Measurements from ENCODE around the gene USP31.
"Not testable (repeated sequence)": the region's sequence is repeated elsewhere in the genome, so short reads cannot be mapped to it uniquely, and the experiment has no call there.

The USP31 gene

GRCh38 chr16:23129686-23130085 is 19.6 kb downstream of the USP31 start:
- DNase-seq, result no peak

DNA sequence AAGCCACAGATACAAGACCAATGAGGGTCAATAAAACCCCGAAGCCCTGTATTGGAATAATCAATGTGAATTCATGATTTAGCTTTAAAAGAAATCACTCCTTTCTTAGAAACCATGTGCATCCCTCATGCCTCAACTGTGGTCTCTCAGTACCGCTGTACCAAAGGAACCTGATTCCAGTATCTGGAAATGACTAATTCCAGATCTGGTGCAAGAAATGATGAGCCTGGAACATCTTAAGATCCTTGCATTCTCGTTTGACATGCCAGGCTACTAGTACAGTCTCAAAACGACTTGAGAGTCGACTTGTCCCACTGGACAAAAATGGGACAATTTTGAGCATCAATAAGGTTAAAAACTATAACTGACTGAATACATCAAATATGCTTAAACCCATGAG is 21.2 kb downstream of the USP31 start:
- no peak for DNase-seq

GRCh38 chr16:23125277-23125676 is 24.0 kb downstream of the USP31 start:
- no peak for DNase-seq

DNA sequence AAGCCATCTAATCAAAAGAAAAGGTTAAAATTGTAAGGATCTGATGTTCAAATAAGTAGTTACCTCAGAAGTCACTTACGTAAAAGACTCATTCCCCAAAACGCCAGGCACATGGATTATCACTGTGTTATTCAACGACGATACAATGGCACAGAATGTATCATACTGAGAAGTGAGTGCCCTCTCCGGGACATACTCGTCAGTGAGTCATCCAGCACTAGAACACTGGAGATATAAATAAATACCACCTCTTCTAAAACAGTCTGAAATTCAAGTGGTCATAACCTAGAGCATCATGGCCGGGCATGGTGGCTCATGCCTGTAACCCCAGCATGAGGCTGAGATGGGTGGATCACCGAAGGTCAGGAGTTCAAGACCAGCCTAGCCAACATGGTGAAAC is 24.9 kb downstream of the USP31 start:
- DNase-seq, result no peak

DNA sequence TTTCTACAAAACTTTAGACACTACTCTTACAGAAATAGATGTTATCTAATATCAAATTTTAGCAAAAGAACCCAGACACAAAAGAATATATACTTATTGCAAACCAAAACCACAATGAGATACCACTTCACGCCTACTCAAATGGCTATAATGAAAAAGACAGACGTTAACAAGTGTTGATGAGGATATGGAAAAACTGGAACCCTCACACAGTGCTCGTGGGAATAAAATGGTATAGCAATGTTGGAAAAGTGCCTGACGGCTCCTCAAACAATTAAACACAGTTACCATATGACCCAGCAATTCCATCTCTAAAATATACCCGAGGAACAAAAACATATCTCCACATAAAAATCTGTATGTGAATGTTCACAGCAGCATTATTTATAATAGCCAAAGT is 27.1 kb downstream of the USP31 start:
- no peak for DNase-seq

DNA sequence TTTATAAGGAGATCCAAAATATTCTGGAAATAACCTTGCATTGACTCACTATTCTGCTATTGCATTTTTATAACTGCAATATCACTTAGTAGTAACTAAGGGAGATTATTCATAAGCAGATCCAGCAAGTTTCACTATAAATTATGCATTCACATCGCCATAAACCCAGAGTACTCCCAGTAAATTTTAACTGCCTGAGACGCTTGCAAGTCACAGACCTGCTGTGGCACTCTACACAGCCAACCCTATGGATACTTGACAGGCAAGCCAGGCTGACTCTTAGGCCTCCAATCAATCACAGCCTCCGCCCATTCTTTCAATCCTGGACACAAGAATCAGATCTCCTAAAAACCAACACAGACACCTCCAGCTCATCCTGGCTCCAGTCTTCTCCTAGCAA is 28.2 kb downstream of the USP31 start:
- no peak for DNase-seq

DNA sequence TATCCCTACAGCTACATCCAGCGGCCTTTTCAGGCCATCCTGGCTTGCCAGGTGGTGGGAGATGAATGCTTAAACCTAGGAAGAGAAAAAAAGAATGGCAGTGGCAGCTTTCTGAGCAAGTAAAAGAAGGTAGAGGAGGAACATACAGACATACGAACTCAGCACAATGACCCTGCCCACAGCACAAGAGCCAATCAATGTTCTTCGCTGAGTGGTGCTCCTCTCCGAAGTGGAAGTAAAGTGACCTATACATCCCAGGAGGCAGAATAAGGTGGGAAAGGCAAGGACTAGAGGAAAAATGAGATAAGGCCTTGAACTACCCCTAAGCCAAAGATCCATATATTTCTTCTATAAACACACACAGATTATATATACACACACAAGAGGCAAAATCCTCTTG is 28.7 kb downstream of the USP31 start:
- DNase-seq, result no peak

- no peak for DNase-seq
Observed at GRCh38 chr16:23119570-23119969, 29.7 kb downstream of the USP31 start.

DNA sequence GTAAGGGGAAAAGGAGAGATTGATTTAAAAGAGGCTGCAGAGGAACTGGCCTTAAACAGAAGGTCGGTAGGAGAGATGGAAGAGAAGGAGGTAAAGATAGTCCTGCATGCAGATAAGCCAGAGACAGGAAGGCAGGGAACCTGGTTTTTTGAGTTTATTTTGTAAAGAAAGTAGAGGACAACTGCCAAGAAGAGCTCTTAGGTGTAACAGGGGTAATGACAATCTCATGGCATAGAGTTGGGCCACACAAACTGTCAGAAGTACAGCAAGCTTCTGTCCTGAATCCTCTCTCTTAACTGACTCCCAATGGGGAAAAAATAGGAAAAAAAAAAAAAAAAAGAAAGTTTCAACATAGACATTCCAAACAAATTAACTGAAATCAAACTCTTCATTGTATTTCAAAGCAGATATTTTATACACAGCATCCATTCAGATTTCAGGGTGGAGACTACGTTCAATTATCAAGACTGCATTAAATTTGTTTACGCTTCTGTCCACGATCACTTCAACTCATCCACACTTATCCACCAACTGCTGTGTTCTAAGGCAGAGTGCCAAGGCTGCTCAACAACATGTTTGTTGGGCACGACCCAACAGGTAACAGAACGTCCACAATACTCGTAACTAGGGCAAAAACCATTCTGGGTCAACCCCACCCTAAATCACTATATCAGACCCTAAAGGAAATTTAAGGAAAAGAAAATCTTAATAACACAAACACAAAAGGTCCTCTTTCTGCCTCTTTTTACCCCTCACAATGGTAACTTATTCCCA is 34.9 kb downstream of the USP31 start:
- no peak for DNase-seq

DNA sequence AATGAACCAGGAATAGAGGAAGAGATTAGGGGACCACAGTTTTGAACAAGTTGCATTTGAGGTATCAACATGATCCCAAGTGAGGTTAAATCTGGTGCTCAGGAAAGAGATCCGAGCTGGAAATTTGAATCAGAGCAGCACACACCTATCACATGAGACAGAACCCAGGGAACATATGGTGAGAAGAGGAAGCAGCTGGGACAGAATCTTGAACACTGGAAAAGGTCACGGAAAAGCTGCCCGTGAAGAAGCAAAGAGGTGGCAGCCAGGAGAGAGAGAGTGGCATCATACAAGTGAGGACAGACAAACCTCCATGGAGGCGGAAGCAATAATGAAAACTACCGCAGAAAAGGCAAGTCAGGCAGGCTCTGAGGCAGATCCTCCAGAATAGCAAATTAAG is 36.1 kb downstream of the USP31 start:
- no peak for DNase-seq

DNA sequence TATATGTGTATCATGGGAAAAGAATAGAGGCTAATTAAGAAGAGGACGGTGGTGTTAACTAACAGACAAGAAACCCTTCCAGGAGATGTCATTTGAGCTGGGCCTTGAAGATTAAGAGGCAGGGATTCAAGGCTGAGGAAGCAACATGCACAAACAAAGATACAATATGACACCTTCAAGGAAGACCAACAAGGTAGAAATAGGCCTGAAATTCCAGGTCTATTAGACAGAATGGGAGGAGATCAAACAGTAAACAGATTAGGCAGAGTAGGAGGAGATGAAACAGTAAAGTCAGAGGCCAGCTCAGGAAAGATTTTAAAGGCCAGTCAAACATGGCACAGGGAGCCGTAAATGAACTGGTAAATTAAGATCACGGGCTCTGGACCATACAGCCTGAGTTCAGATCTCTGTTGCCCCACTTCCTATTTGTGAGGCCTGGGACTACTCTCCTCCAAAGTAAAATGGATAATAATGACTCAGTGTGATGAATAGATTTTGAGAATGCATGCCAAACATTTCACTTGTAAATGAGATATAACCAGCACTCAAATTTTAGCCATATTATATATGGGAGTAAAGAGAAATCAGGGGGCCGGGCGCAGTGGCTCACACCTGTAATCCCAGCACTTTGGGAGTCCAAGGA is 38.9 kb downstream of the USP31 start:
- DNase-seq, result no peak

GRCh38 chr16:23107936-23108335 is 41.3 kb downstream of the USP31 start:
- DNase-seq, result no peak

DNA sequence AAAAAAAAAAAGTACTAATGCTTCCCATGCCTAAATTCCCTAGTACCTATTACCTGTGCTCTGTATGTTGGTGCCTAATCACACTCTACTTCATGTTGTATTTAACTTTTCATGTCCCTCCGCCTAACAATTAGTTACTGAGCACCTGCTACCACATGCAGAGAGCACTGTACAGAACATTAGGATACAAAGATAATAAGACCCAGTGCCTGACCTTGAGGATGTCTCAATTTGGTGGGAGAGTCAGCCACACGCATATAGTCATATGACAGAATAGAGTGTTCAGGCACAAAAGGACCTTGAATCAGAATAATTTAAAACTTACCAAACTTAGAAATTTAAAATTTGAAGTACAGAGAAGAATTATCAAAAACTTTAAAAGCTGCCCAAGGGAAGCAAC is 42.1 kb downstream of the USP31 start:
- no peak for DNase-seq

GRCh38 chr16:23105309-23105708 is 43.9 kb downstream of the USP31 start:
- no peak for DNase-seq

DNA sequence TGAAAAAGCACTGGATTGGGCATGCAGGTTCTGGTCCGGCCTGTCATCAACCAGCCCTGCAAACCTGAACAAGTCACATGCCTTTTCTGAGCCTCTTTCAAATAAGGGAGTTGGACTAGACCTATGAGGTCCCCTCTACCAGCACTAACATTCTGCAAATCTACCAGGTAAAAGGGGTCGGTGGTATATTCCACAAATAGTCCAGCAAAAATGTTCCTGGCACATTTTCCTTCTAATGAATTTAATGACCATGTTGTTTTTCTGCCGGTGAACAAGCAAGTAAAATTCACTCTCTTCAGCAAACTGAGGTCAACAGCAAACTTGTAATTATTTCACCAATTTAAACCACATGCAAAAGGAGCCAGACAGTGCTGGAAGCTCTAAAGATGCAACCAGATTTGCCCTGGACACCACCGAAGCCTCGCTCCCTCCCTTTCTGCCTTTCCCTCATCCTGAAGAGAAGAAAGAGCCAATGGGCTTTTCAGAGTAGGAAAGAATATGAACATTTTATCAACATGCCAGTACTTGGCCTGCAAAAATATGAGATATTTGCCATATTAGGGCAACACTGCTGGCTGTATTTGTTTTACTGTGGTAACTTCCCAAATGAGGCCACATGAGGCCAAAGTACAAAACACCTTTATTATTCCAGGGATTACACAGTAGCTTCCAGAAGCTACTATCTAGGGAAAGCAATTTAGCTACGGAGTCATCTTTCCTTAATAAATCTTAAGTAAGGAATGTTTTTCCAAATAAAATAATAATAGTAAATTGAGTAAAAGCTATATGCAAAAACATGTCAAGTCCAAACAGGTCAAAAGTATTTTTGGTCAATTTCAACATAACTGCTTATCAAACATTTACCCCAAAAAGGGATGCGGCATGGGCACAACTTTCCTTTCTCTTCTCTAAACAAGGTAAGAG is 45.0 kb downstream of the USP31 start:
- DNase-seq, result no peak

GRCh38 chr16:23103603-23104002 is 45.6 kb downstream of the USP31 start:
- DNase-seq, result no peak

GRCh38 chr16:23101012-23101550 is 48.2 kb downstream of the USP31 start:
- DNase-seq, result no peak

GRCh38 chr16:23096450-23096849 is 52.8 kb downstream of the USP31 start:
- not testable (repeated sequence) for DNase-seq

GRCh38 chr16:23094136-23094535 is 55.1 kb downstream of the USP31 start:
- DNase-seq, result not testable (repeated sequence)

DNA sequence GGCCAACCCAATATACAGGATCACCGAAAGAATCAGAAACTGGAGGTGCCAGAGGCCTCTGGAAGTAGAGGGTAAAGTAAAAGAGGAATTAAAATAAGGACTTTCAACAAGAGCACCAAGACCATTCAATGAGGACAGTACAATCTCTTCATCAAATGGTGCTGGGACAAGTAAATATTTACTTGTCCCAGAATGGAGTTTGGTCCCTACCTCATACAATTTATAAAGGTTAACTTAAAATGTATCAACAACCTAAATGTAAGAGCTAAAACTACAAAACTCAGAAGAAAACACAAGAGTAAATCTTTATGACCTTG is 56.5 kb downstream of the USP31 start:
- no peak for DNase-seq

DNA sequence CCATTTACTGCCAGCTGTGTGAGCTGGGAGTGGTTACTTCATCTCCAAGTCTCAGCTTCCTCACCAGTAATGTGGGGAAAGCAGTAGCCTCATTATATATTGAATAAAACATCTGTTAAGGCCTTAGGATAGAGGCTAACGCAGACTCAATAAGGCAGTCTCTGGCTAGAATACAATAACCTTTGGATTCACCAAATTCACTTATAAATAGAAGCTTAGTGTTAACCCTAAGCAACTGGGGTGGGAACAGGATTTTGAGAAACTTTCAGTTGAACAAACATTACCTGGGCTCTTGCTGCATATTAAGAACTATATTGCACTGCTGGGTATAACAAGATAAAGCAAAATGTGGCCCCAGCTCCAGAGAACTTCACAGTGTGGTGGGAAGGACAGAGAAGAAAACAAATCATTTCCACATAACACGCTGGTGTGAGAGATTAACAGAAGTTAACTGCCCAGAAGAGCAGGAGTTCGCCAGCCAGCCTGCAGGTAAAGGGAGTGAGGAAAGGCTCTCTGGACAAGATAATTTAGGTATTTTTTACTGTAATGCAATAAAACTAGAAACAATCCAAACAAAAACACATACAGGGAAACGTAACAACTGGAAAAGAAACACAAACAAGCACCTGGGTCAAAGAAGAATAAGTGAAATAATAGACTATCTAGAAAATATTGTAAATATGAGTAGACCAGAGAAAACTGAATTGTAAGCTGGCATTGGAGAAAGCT is 57.0 kb downstream of the USP31 start:
- DNase-seq, result no peak

DNA sequence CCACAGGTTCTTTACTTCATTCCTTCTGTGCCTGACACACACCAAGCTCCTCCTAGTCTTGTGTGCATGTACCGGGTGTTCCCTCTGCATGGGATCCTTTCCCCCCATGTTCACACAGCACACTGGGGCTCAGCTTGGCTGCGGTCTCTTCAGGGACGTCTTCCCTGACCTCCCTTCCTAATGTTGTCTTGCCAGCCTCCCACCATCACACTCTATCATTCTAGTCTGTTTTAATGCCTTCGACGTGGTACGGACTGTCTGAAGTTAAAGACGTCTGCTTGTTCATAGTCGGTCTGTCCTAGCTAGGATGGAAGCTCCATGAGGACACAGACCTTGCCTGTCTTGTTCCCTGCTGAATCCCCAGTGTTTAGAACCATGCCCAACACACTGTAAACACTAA is 60.1 kb downstream of the USP31 start:
- DNase-seq, result no peak

DNA sequence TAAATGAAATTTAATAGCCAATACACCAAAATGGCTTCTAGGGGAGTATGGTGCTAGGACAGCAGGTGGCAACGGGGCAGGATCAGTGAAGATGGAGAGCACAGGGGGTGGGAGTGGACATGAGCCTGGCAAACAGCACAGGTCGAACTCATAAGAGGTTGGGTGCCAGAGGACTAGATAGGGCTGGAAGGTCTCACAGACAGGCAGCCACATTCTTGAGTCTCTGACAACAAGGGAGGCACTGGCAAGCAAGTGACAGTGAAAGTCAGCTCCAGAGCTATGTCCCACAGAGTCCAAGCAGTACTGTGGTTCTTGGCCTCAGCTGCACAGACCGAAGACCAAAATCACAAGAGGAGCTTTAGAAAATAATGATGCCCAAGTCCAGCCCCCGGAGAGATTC is 61.2 kb downstream of the USP31 start:
- DNase-seq, result no peak
